H9 (cell line): ENCODE measurements around the gene ACTL6B. TPM values are rescaled to one million over a fixed set of nuclear protein-coding genes. Genes with fewer than 3 reads are reported as not detected.
A peak's percentile ranks its signal among the peaks of the same experiment; 100 is the strongest.

Experiments used
- DNase-seq: peaks from one replicate; pipeline ENCODE4 v3.0.0-alpha.2; 2017
- H2AFZ ChIP-seq: one replicate; pipeline ENCODE4 v1.6.1; 2013; ENCODE audit warnings: mild to moderate bottlenecking, low read length, control low read depth, moderate library complexity
- H2AK5ac ChIP-seq: 2 replicates; pipeline ENCODE4 v1.6.1; 2013; ENCODE audit warnings: low read length, control low read depth, mixed read lengths; ENCODE audit not compliant: insufficient read length
- H2BK120ac ChIP-seq: one replicate; pipeline ENCODE4 v1.6.1; 2013; ENCODE audit warnings: low read depth, mild to moderate bottlenecking, low read length, control low read depth, inconsistent platforms; ENCODE audit not compliant: poor library complexity, severe bottlenecking
- H2BK12ac ChIP-seq: 2 replicates; pipeline ENCODE4 v1.6.1; 2013; ENCODE audit warnings: low read length, control low read depth, mixed read lengths, low read depth; ENCODE audit not compliant: insufficient read length
- H2BK15ac ChIP-seq: 2 replicates; pipeline ENCODE4 v1.6.1; 2013; ENCODE audit warnings: low read depth, low read length, control low read depth
- H2BK20ac ChIP-seq: one replicate; pipeline ENCODE4 v1.6.1; 2013; ENCODE audit warnings: low read depth, mild to moderate bottlenecking, low read length, control low read depth, inconsistent platforms; ENCODE audit not compliant: poor library complexity, severe bottlenecking
- H2BK5ac ChIP-seq: 2 replicates; pipeline ENCODE4 v1.6.1; 2013; ENCODE audit warnings: low read length, control low read depth, mixed read lengths; ENCODE audit not compliant: insufficient read length
- H3K14ac ChIP-seq: 2 replicates; pipeline ENCODE4 v1.6.1; 2013; ENCODE audit warnings: low read length, control low read depth; ENCODE audit not compliant: insufficient read depth
- H3K18ac ChIP-seq: 2 replicates; pipeline ENCODE4 v1.6.1; 2013; ENCODE audit warnings: low read depth, mild to moderate bottlenecking, mixed read lengths, low read length, control low read depth; ENCODE audit not compliant: insufficient read length
- H3K23ac ChIP-seq: 2 replicates; pipeline ENCODE4 v1.6.1; 2013; ENCODE audit warnings: low read length, control low read depth, mixed read lengths, low read depth; ENCODE audit not compliant: insufficient read length
- H3K23me2 ChIP-seq: 2 replicates; pipeline ENCODE4 v1.6.1; 2013; ENCODE audit warnings: low read depth, mild to moderate bottlenecking, mixed read lengths, low read length, control low read depth; ENCODE audit not compliant: insufficient read length, poor library complexity, severe bottlenecking
- H3K27ac ChIP-seq: 2 replicates; pipeline ENCODE4 v1.5.1; 2013; ENCODE audit warnings: low read length, control low read depth, mixed read lengths, low read depth; ENCODE audit not compliant: insufficient read length
- H3K27me3 ChIP-seq: 2 replicates; pipeline ENCODE4 v1.6.1; 2013; ENCODE audit warnings: low read length, control low read depth, inconsistent platforms; ENCODE audit not compliant: insufficient read depth
- H3K4ac ChIP-seq: 2 replicates; pipeline ENCODE4 v1.6.1; 2013; ENCODE audit warnings: low read depth, mild to moderate bottlenecking, control low read depth, inconsistent platforms, low read length, moderate library complexity
- H3K4me1 ChIP-seq: 2 replicates; pipeline ENCODE4 v1.6.1; 2013; ENCODE audit warnings: low read length, control low read depth, inconsistent platforms; ENCODE audit not compliant: insufficient read depth
- H3K4me2 ChIP-seq: 2 replicates; pipeline ENCODE4 v1.6.1; 2013; ENCODE audit warnings: low read length, control low read depth, mixed read lengths; ENCODE audit not compliant: insufficient read length, insufficient read depth
- H3K56ac ChIP-seq: 2 replicates; pipeline ENCODE4 v1.6.1; 2013; ENCODE audit warnings: low read depth, mild to moderate bottlenecking, mixed read lengths, low read length, control low read depth; ENCODE audit not compliant: insufficient read length
- H3K79me1 ChIP-seq: 2 replicates; pipeline ENCODE4 v1.6.1; 2013; ENCODE audit warnings: low read depth, mild to moderate bottlenecking, moderate library complexity, low read length, control low read depth, inconsistent platforms; ENCODE audit not compliant: insufficient read depth, poor library complexity, severe bottlenecking
- H3K79me2 ChIP-seq: 2 replicates; pipeline ENCODE4 v1.6.1; 2013; ENCODE audit warnings: low read length, control low read depth, inconsistent platforms; ENCODE audit not compliant: insufficient read depth
- H3K9ac ChIP-seq: 2 replicates; pipeline ENCODE4 v1.6.1; 2013; ENCODE audit warnings: low read length, control low read depth, mixed read lengths; ENCODE audit not compliant: insufficient read length; ENCODE audit errors: extremely low read depth
- H3K9me3 ChIP-seq: one replicate; pipeline ENCODE4 v1.6.1; 2013; ENCODE audit warnings: low read depth, low read length, inconsistent platforms; ENCODE audit not compliant: control insufficient read depth
- H3T11ph ChIP-seq: one replicate; pipeline ENCODE4 v1.6.1; 2013; ENCODE audit warnings: mild to moderate bottlenecking, low read length, control low read depth, inconsistent platforms
- H4K20me1 ChIP-seq: one replicate; pipeline ENCODE4 v1.6.1; 2013; ENCODE audit not compliant: control insufficient read depth, insufficient read length, insufficient read depth
- H4K5ac ChIP-seq: 2 replicates; pipeline ENCODE4 v1.6.1; 2013; ENCODE audit warnings: low read depth, mild to moderate bottlenecking, mixed read lengths, low read length, control low read depth; ENCODE audit not compliant: insufficient read length
- H4K8ac ChIP-seq: replicated peaks from 2 replicates; pipeline ENCODE4 v1.6.1; 2013; ENCODE audit warnings: low read length, control low read depth, mixed read lengths, low read depth; ENCODE audit not compliant: insufficient read length
- H4K91ac ChIP-seq: 2 replicates; pipeline ENCODE4 v1.6.1; 2013; ENCODE audit warnings: low read depth, mild to moderate bottlenecking, moderate library complexity, mixed read lengths, low read length, control low read depth; ENCODE audit not compliant: insufficient read length
- H3K27ac Mint-ChIP-seq, 3 experiments: 2 replicates in 2 of 3; 3 replicates in 1 of 3; pipeline ENCODE4 v1.8.0; 2020 to 2021; ENCODE audit warnings: mixed read lengths in 3 of 3, mild to moderate bottlenecking in 1 of 3, moderate library complexity in 1 of 3
- H3K27me3 Mint-ChIP-seq: 2 replicates; pipeline ENCODE4 v1.8.0; 2021; ENCODE audit warnings: low read depth, mild to moderate bottlenecking, moderate library complexity, mixed read lengths
- H3K36me3 Mint-ChIP-seq, 3 experiments: 2 replicates in 2 of 3; 3 replicates in 1 of 3; pipeline ENCODE4 v1.8.0; 2020 to 2021; ENCODE audit warnings: low read depth in 3 of 3, mixed read lengths in 3 of 3; ENCODE audit not compliant: insufficient read depth in 1 of 3
- H3K4me1 Mint-ChIP-seq, 2 experiments: 2 replicates each; pipeline ENCODE4 v1.8.0; 2020; ENCODE audit warnings: mixed read lengths in 2 of 2
- H3K4me3 Mint-ChIP-seq, 2 experiments: 2 replicates in 1 of 2; 3 replicates in 1 of 2; pipeline ENCODE4 v1.8.0; 2020 to 2021; ENCODE audit warnings: mild to moderate bottlenecking in 2 of 2, mixed read lengths in 2 of 2, moderate library complexity in 1 of 2
- H3K9me3 Mint-ChIP-seq, 2 experiments: 2 replicates in 1 of 2; 3 replicates in 1 of 2; pipeline ENCODE4 v1.8.0; 2020; ENCODE audit warnings: mild to moderate bottlenecking in 2 of 2, mixed read lengths in 2 of 2, moderate library complexity in 1 of 2
- WGBS: extraction: QIAGEN DNeasy Blood & Tissue Kit; methylation state at CpG from one replicate; pipeline ENCODE4 v1.1.7; 2013; ENCODE audit warnings: missing lambda C conversion rate, low lambda C conversion rate, mixed read lengths; ENCODE audit not compliant: insufficient read length; ENCODE audit errors: extremely low coverage; 5-methylcytosine and 5-hydroxymethylcytosine counted together
- total RNA-seq: library from RNA; stranded (reverse); gene quantifications from 2 replicates; pipeline ENCODE4 v1.2.1, GENCODE V29; 2021
- TF ChIP-seq, protein P1 (sequence below): fragments of 200-600 bp; sonication (generic); conservative IDR thresholded peaks from 3 replicates; pipeline ENCODE4 v1.8.0; 2021; ENCODE audit warnings: antibody characterized with exemption, mild to moderate bottlenecking

ACTL6B gene
- total RNA-seq, 1 experiment from 2014 or later: 0.50 TPM

DNA sequence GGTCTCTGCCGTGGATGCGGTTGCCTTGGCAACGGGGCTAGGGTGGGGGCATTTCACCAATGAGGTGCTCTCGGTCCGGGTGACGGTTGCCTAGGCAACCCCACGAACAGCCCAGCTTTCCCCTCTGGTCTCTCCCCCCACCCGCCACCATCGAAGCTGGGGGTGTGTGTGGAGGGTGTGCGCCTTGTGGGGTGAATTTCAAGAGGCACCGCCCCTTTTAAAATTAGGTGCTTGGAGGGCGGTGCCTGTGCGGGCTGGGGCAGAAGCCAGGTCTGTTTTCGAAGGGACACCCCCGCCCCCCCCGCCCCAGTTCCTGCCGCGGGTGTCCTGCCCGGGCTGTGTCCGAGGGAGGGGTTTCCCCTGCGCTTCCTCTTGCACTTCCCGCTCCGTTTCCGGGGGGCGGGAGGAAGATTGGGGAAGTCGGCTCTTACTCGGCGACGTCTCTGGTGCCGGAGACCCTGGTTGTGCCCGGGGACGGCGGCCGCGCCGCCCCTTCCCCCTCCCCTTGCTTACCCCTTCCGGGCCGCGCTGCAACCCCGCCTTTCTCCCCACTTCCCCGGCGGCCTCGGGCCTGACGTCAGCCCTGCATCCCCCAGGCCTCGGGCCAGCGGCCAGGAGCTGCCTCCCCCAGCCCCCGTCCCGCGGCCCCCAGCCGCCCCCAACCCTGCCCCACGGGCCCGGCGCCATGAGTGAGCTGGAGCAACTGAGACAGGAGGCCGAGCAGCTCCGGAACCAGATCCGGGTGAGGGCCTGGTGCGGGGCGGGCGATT is 19.5 kb upstream of the ACTL6B start:
- Histone ChIP-seq H2BK20ac (no peak overlapping the region), H4K5ac (no peak overlapping the region), H4K91ac (no peak overlapping the region), H3K4me2 (peak overlapping the region; percentile 59), H3K79me2 (no peaks in the 10 kb centered on the region), H2BK120ac (no peak overlapping the region), H2AFZ (no peak overlapping the region), H4K8ac (no peak overlapping the region), H3K9ac (no peak overlapping the region), H3K18ac (no peak overlapping the region), H3K14ac (no peak overlapping the region; the same call in 1 of the 2 replicates), H3K23ac (no peak overlapping the region), H3T11ph (no peak overlapping the region), H3K4ac (no peak overlapping the region), H3K27me3 (no peaks in the 10 kb centered on the region), H3K23me2 (peaks cover 20% of the 10 kb centered on the region), H3K56ac (no peak overlapping the region), H3K4me1 (no peaks in the 10 kb centered on the region), H3K9me3 (no peaks in the 10 kb centered on the region), H2BK12ac (no peak overlapping the region), H2BK15ac (no peak overlapping the region), H2AK5ac (no peak overlapping the region), H4K20me1 (no peaks in the 10 kb centered on the region), H3K27ac (no peak overlapping the region), H2BK5ac (no peak overlapping the region), H3K79me1 (no peaks in the 10 kb centered on the region)
- no CpG with 5 or more reads among the region's 59 CpGs for WGBS
- TF ChIP-seq, protein P1, sequence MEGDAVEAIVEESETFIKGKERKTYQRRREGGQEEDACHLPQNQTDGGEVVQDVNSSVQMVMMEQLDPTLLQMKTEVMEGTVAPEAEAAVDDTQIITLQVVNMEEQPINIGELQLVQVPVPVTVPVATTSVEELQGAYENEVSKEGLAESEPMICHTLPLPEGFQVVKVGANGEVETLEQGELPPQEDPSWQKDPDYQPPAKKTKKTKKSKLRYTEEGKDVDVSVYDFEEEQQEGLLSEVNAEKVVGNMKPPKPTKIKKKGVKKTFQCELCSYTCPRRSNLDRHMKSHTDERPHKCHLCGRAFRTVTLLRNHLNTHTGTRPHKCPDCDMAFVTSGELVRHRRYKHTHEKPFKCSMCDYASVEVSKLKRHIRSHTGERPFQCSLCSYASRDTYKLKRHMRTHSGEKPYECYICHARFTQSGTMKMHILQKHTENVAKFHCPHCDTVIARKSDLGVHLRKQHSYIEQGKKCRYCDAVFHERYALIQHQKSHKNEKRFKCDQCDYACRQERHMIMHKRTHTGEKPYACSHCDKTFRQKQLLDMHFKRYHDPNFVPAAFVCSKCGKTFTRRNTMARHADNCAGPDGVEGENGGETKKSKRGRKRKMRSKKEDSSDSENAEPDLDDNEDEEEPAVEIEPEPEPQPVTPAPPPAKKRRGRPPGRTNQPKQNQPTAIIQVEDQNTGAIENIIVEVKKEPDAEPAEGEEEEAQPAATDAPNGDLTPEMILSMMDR: no peak
- no peak overlapping the region for H3K27ac Mint-ChIP-seq
- H3K9me3 Mint-ChIP-seq: no peaks in the 10 kb centered on the region
- peak; percentile 77 for DNase-seq
- peaks cover 26% of the 10 kb centered on the region for H3K27me3 Mint-ChIP-seq
- H3K36me3 Mint-ChIP-seq: peaks cover 10 to 35% (median 30%) of the 10 kb centered on the region in 3 experiments; a peak in 6 of 7 replicates
- H3K4me3 Mint-ChIP-seq: peak overlapping the region; percentile 61 to 80
- peaks cover 6 to 21% of the 10 kb centered on the region in 2 experiments for H3K4me1 Mint-ChIP-seq
